Fibroblast of lung (primary cell): ENCODE results near the gene ZKSCAN3.

Source experiments
- EZH2 ChIP-seq: IDR thresholded peaks from 2 replicates; pipeline ENCODE4 v1.5.1; 2012; ENCODE audit warnings: low read length, control low read depth, mild to moderate bottlenecking; ENCODE audit errors: missing control alignments
- TF ChIP-seq, protein P1 (sequence below), 2 donors: IDR thresholded peaks in 1 of 2; conservative IDR thresholded peaks in 1 of 2; 1 replicate in 1 of 2; 2 replicates in 1 of 2; pipeline ENCODE4 v1.5.1; 2011 to 2012; ENCODE audit warnings: low read length in 2 of 2, control low read depth in 1 of 2, inconsistent platforms in 1 of 2, low read depth in 1 of 2, mild to moderate bottlenecking in 1 of 2

DNA sequence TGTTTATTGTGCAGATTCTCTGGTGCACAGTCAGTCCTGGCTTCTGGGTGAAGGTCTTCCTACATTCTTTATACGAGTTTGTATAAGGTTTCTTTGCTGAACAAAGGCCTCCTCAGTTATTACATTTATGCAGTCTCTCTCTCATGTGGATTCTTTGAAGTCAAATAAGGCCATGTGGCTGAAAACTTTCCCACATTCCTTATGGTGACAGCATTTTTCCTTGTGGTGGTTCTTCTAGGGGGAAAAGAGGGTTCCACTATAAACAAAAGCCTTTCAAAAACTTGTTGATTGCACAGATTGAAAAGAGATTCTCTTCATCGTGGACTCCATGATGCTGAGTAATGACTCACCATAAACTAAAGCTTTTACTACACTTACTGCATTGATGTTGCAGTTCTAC, 30.6 kb downstream of the ZKSCAN3 start:
- no peak for TF ChIP-seq EZH2
- TF ChIP-seq, protein P1, sequence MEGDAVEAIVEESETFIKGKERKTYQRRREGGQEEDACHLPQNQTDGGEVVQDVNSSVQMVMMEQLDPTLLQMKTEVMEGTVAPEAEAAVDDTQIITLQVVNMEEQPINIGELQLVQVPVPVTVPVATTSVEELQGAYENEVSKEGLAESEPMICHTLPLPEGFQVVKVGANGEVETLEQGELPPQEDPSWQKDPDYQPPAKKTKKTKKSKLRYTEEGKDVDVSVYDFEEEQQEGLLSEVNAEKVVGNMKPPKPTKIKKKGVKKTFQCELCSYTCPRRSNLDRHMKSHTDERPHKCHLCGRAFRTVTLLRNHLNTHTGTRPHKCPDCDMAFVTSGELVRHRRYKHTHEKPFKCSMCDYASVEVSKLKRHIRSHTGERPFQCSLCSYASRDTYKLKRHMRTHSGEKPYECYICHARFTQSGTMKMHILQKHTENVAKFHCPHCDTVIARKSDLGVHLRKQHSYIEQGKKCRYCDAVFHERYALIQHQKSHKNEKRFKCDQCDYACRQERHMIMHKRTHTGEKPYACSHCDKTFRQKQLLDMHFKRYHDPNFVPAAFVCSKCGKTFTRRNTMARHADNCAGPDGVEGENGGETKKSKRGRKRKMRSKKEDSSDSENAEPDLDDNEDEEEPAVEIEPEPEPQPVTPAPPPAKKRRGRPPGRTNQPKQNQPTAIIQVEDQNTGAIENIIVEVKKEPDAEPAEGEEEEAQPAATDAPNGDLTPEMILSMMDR (conservative IDR thresholded peaks at IDR 0.05 in 1 of 2, IDR thresholded peaks at IDR 0.05 in 1 of 2; ENCODE audit: low read depth in 1 of 2, low read length in 2 of 2) = no peak
